Fibroblast of lung (primary cell): Measurements from ENCODE around the gene HNRNPA2B1.

Experiments used
- CTCF ChIP-seq, 2 donors: IDR thresholded peaks in 1 of 2; conservative IDR thresholded peaks in 1 of 2; 1 replicate in 1 of 2; 2 replicates in 1 of 2; pipeline ENCODE4 v1.5.1; 2011 to 2012; ENCODE audit warnings: low read length in 2 of 2, control low read depth in 1 of 2, inconsistent platforms in 1 of 2, low read depth in 1 of 2, mild to moderate bottlenecking in 1 of 2
- EZH2 ChIP-seq: IDR thresholded peaks from 2 replicates; pipeline ENCODE4 v1.5.1; 2012; ENCODE audit warnings: low read length, control low read depth, mild to moderate bottlenecking; ENCODE audit errors: missing control alignments

- no peak for TF ChIP-seq CTCF (conservative IDR thresholded peaks at IDR 0.05 in 1 of 2, IDR thresholded peaks at IDR 0.05 in 1 of 2; ENCODE audit: low read depth in 1 of 2, low read length in 2 of 2)
- TF ChIP-seq EZH2: no peak
These were observed 31.3 kb downstream of the HNRNPA2B1 start for GRCh38 chr7:26169271-26169670.
